ENCODE results near the gene PTH2R. TPM values are rescaled to one million over a fixed set of nuclear protein-coding genes. Genes with fewer than 3 reads are reported as not detected.

Gene PTH2R
- total and polyA plus RNA-seq, 2 of the 4 experiments (the other 2 are of a cell fraction) = under 0.01 TPM; not detected in 1

GRCh38 chr2:208369091-208369490 is 37.5 kb upstream of the PTH2R start:
- no peaks in the 10 kb centered on the region for H3K36me3 ChIP-seq (ENCODE audit: control insufficient read depth, insufficient read depth, low read length)
- no peak overlapping the region for H2BK5ac ChIP-seq (ENCODE audit: low read depth, low read length, poor library complexity, severe bottlenecking)
- CTCF ChIA-PET = no interaction called here
- DNase-seq (peak; percentile 14), ATAC-seq (ENCODE audit: low read depth) (no peak)
- no peak overlapping the region for H3K4ac ChIP-seq (ENCODE audit: low read depth, low read length)
- no peak overlapping the region for H3K23ac ChIP-seq (ENCODE audit: low read depth, low read length)
- in situ Hi-C loops (cut with MboI; ENCODE audit: low sequenced_read_pairs) (no loop called here), intact Hi-C loops (cut with micrococcal nuclease) (no loop called here), dilution Hi-C loops (cut with HindIII; ENCODE audit: low sequenced_read_pairs, unreplicated experiment) (no loop called here)
- no peak overlapping the region for H3K9ac ChIP-seq (ENCODE audit: low read depth, low read length)
- H2AK9ac ChIP-seq (replicated peaks; ENCODE audit: low read depth, low read length, poor library complexity) = no peak overlapping the region
- no peak overlapping the region for H4K5ac ChIP-seq (ENCODE audit: low read depth, low read length)
- H2BK120ac ChIP-seq (ENCODE audit: low read depth, low read length) = no peak overlapping the region
- H3K79me1 ChIP-seq (ENCODE audit: low read depth in 1 of 2, low read length in 2 of 2) = no peaks in the 10 kb centered on the region
- H4K91ac ChIP-seq (ENCODE audit: insufficient read depth, low read depth, low read length) = no peak overlapping the region
- no peak overlapping the region for H3K56ac ChIP-seq (ENCODE audit: extremely low read depth, insufficient read depth, low read length)
- no peaks in the 10 kb centered on the region for H3K27me3 ChIP-seq (ENCODE audit: control insufficient read depth, insufficient read depth, low read length)
- H2AFZ ChIP-seq (replicated peaks; ENCODE audit: low read length, poor library complexity) = no peak overlapping the region
- no peak overlapping the region for H4K8ac ChIP-seq (ENCODE audit: low read depth in 2 of 2, low read length in 2 of 2)
- WGBS, 2 experiments (ENCODE audit: extremely low coverage in 2 of 2, insufficient read length in 1 of 2) = no CpG with 5 or more reads among the region's 2 CpGs
- H2BK20ac ChIP-seq (ENCODE audit: low read depth, low read length) = no peak overlapping the region
- no peak overlapping the region for H3K18ac ChIP-seq (ENCODE audit: low read depth, low read length)
- no peak overlapping the region for H3K14ac ChIP-seq (replicated peaks; ENCODE audit: low read depth, low read length)
- H3K27ac ChIP-seq (ENCODE audit: insufficient read depth, low read length) = no peak overlapping the region
- no peak overlapping the region for H2AK5ac ChIP-seq (ENCODE audit: low read depth, low read length)
- no peaks in the 10 kb centered on the region for H4K20me1 ChIP-seq (ENCODE audit: insufficient read depth, low read length)
- peaks cover 2% of the 10 kb centered on the region; the same call in 1 of the 2 replicates for H3K4me1 ChIP-seq (ENCODE audit: control insufficient read depth, insufficient read depth, low read length)
- H3K4me3 ChIP-seq (ENCODE audit: insufficient read depth, low read depth, low read length) = no peak overlapping the region
- no peaks in the 10 kb centered on the region for H3K9me3 ChIP-seq (ENCODE audit: control insufficient read depth, insufficient read depth, low read length)
- H3K9me1 ChIP-seq (ENCODE audit: insufficient read depth, low read length) = no peaks in the 10 kb centered on the region
- no peak overlapping the region for H3K4me2 ChIP-seq (ENCODE audit: low read depth, low read length)
- POLR2A ChIA-PET (ENCODE audit: unreplicated experiment) = no interaction called here
- BruUV-seq (replicated peaks) = no TSS peak
- no peak overlapping the region for H2BK15ac ChIP-seq (ENCODE audit: low read depth, low read length)
- TF ChIP-seq FOS (IDR thresholded peaks at IDR 0.05; ENCODE audit: low read depth, low read length) (no peak), NFE2L2 (IDR thresholded peaks at IDR 0.05; ENCODE audit: low read depth, low read length) (no peak), RFX5 (IDR thresholded peaks at IDR 0.05; ENCODE audit: low read depth, low read length) (no peak), USF2 (IDR thresholded peaks at IDR 0.05; ENCODE audit: low read depth, low read length) (no peak), CEBPB (IDR thresholded peaks at IDR 0.05; ENCODE audit: low read depth, low read length) (no peak), MXI1 (IDR thresholded peaks at IDR 0.05; ENCODE audit: borderline replicate concordance, low read depth, low read length) (no peak)

All from IMR-90 (cell line).